Trophoblast cell (in vitro differentiated cells and primary cell): ENCODE results near the gene CDC42EP2.
A peak's percentile ranks its signal among the peaks of the same experiment; 100 is the strongest.

Experiments
- DNase-seq, 2 donors: peaks; one replicate each; pipeline ENCODE4 v3.0.0-alpha.2; 2016
- H2AFZ ChIP-seq: 2 replicates; pipeline ENCODE4 v1.6.1; 2013; ENCODE audit warnings: low read length, moderate library complexity, mild to moderate bottlenecking; ENCODE audit not compliant: insufficient read depth, poor library complexity
- H2AK5ac ChIP-seq: 2 replicates; pipeline ENCODE4 v1.6.1; 2013; ENCODE audit warnings: mild to moderate bottlenecking, low read length
- H2BK120ac ChIP-seq: 2 replicates; pipeline ENCODE4 v1.6.1; 2013; ENCODE audit warnings: low read length, mild to moderate bottlenecking, moderate library complexity; ENCODE audit not compliant: insufficient read depth, poor library complexity
- H2BK12ac ChIP-seq: 2 replicates; pipeline ENCODE4 v1.6.1; 2013; ENCODE audit warnings: mild to moderate bottlenecking, low read length, moderate library complexity
- H2BK5ac ChIP-seq: 2 replicates; pipeline ENCODE4 v1.6.1; 2013; ENCODE audit warnings: low read length, low read depth, moderate library complexity, mild to moderate bottlenecking; ENCODE audit not compliant: poor library complexity
- H3K14ac ChIP-seq: 2 replicates; pipeline ENCODE4 v1.6.1; 2013; ENCODE audit warnings: mild to moderate bottlenecking, low read length
- H3K18ac ChIP-seq: 2 replicates; pipeline ENCODE4 v1.6.1; 2013; ENCODE audit warnings: mild to moderate bottlenecking, low read length
- H3K23ac ChIP-seq: 2 replicates; pipeline ENCODE4 v1.6.1; 2013; ENCODE audit warnings: low read length
- H3K27ac ChIP-seq: 2 replicates; pipeline ENCODE4 v1.5.1; 2013; ENCODE audit warnings: low read depth, mild to moderate bottlenecking, inconsistent platforms, low read length, moderate library complexity
- H3K27me3 ChIP-seq: 2 replicates; pipeline ENCODE4 v1.6.1; 2013; ENCODE audit warnings: inconsistent platforms, mild to moderate bottlenecking, low read length, moderate library complexity; ENCODE audit not compliant: insufficient read depth
- H3K36me3 ChIP-seq, 2 experiments: 1 replicate in 1 of 2; 2 replicates in 1 of 2; pipeline ENCODE4 v1.6.1; 2013; ENCODE audit warnings: low read length in 2 of 2, mild to moderate bottlenecking in 2 of 2, moderate library complexity in 1 of 2; ENCODE audit not compliant: insufficient read depth in 2 of 2, control insufficient read depth in 1 of 2
- H3K4ac ChIP-seq: 2 replicates; pipeline ENCODE4 v1.6.1; 2013; ENCODE audit warnings: low read depth, mild to moderate bottlenecking, low read length, moderate library complexity
- H3K4me1 ChIP-seq, 2 experiments: 1 replicate in 1 of 2; 2 replicates in 1 of 2; pipeline ENCODE4 v1.6.1; 2013; ENCODE audit warnings: low read length in 2 of 2, mild to moderate bottlenecking in 2 of 2, moderate library complexity in 1 of 2; ENCODE audit not compliant: insufficient read depth in 2 of 2, control insufficient read depth in 1 of 2
- H3K4me2 ChIP-seq: 2 replicates; pipeline ENCODE4 v1.6.1; 2013; ENCODE audit warnings: inconsistent platforms, mild to moderate bottlenecking, low read length, moderate library complexity
- H3K4me3 ChIP-seq: 2 replicates; pipeline ENCODE4 v1.5.1; 2013; ENCODE audit warnings: mild to moderate bottlenecking, low read depth, low read length, inconsistent platforms
- H3K79me1 ChIP-seq: one replicate; pipeline ENCODE4 v1.6.1; 2013; ENCODE audit warnings: low read length
- H3K79me2 ChIP-seq: 2 replicates; pipeline ENCODE4 v1.6.1; 2013; ENCODE audit warnings: low read length, mild to moderate bottlenecking; ENCODE audit not compliant: control insufficient read depth, insufficient read depth, poor library complexity
- H3K9ac ChIP-seq: 2 replicates; pipeline ENCODE4 v1.6.1; 2013; ENCODE audit warnings: mild to moderate bottlenecking, low read length
- H3K9me3 ChIP-seq: 2 replicates; pipeline ENCODE4 v1.6.1; 2013; ENCODE audit warnings: low read depth, mild to moderate bottlenecking, control low read depth, inconsistent platforms, low read length; ENCODE audit not compliant: insufficient read depth
- H4K12ac ChIP-seq: 2 replicates; pipeline ENCODE4 v1.6.1; 2013; ENCODE audit warnings: low read depth, mild to moderate bottlenecking, low read length, moderate library complexity
- H4K8ac ChIP-seq: 2 replicates; pipeline ENCODE4 v1.6.1; 2013; ENCODE audit warnings: low read depth, mild to moderate bottlenecking, low read length, moderate library complexity
- H4K91ac ChIP-seq: one replicate; pipeline ENCODE4 v1.6.1; 2013; ENCODE audit warnings: low read depth, mild to moderate bottlenecking, low read length, moderate library complexity
- WGBS: extraction: QIAGEN DNeasy Blood & Tissue Kit; methylation state at CpG from one replicate; pipeline ENCODE4 v1.1.7; 2013; ENCODE audit warnings: missing lambda C conversion rate; ENCODE audit not compliant: insufficient read length, insufficient coverage; ENCODE audit errors: extremely low coverage; 5-methylcytosine and 5-hydroxymethylcytosine counted together

Gene CDC42EP2

DNA sequence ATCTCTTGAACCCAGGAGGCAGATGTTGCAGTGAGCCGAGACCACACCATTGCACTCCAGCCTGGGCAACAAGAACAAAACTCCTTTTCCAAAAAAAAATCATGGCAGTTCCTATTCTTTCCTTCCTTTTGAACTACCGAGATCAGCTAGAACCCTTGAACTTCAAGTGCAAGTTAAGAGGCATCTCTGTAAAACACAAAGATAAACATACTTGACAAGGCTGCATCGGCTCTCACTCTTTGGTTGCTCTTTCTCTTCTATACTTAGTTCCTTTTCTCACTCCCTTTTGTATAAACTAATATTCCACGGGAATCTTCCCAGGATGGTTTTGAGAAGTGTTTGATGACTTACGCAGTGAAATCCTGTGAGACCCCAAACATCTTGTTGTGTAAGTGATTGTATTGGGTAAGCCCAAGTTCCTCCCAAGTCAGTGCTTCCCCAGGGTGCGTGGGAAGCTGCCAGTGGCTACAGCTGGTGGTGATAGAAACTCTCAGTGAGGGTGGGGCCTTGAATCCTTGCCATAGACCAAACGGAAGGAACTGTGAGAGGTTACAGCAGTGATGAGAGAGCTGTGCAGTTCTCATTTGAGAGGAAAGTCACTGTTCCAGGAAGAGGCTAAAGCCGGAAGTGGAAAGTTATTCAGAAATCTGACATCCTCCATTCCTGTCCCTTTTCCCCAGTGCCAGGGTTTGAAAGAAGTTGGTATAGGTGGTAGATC lies 24.1 kb upstream of the CDC42EP2 start:
- no peak overlapping the region for H3K4me3 ChIP-seq
- no peak overlapping the region for H3K9ac ChIP-seq
- H3K4me2 ChIP-seq = no peak overlapping the region
- no peak overlapping the region for H3K27ac ChIP-seq
- H3K4me1 ChIP-seq = peaks cover 12 to 15% of the 10 kb centered on the region in 2 experiments
- H4K91ac ChIP-seq = no peak overlapping the region
- peak overlapping the region; percentile 59 for H2BK120ac ChIP-seq
- whole genome bisulfite sequencing = no CpG with 5 or more reads among the region's 8 CpGs
- H2BK5ac ChIP-seq = no peak overlapping the region
- H2AFZ ChIP-seq = no peak overlapping the region
- DNase-seq = peak; percentile 29 to 50
- H3K36me3 ChIP-seq = peaks cover 43 to 69% of the 10 kb centered on the region in 2 experiments
- H3K14ac ChIP-seq = no peak overlapping the region
- H4K12ac ChIP-seq = no peak overlapping the region
- H3K4ac ChIP-seq = no peak overlapping the region
- H3K18ac ChIP-seq = no peak overlapping the region
- no peaks in the 10 kb centered on the region for H3K9me3 ChIP-seq
- peaks cover 3% of the 10 kb centered on the region for H3K79me2 ChIP-seq
- peaks cover 8% of the 10 kb centered on the region for H3K79me1 ChIP-seq
- H3K23ac ChIP-seq = no peak overlapping the region
- no peak overlapping the region for H4K8ac ChIP-seq
- H2BK12ac ChIP-seq = no peak overlapping the region
- H3K27me3 ChIP-seq = no peaks in the 10 kb centered on the region
- H2AK5ac ChIP-seq = no peak overlapping the region

DNA sequence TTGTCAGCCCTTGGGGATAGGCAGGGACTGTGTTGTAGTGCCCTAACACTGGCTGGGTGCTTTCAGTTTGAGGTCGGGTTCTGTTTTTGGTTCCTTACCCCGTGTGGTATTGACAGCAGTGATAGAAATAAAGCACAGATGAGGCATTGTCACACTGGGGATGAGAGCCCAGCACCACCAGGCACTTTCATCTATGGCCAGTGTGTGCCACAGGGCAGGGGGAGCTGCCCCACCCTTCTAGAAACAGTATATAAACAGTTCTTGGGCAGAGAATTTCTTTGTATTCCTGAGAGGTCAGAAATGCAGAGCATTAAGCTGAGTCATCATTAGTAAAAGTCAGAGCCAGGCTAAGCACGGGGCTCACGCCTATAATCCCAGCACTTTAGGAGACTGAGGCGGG lies 23.1 kb upstream of the CDC42EP2 start:
- H3K36me3 ChIP-seq = peaks cover 45 to 74% of the 10 kb centered on the region in 2 experiments
- H3K4me3 ChIP-seq = no peak overlapping the region
- peak overlapping the region; percentile 29 for H3K4ac ChIP-seq
- peaks cover 3% of the 10 kb centered on the region for H3K79me2 ChIP-seq
- H2BK5ac ChIP-seq = peak overlapping the region; percentile 77
- peak overlapping the region; percentile 66 for H4K91ac ChIP-seq
- no peak overlapping the region for H3K4me2 ChIP-seq
- H2BK12ac ChIP-seq = peak overlapping the region; percentile 93
- no peak overlapping the region for H3K23ac ChIP-seq
- WGBS = no CpG with 5 or more reads among the region's 5 CpGs
- DNase-seq = peak; percentile 20 to 52
- H3K14ac ChIP-seq = peak overlapping the region; percentile 85
- no peaks in the 10 kb centered on the region for H3K9me3 ChIP-seq
- no peaks in the 10 kb centered on the region for H3K27me3 ChIP-seq
- peak overlapping the region; percentile 66 for H3K27ac ChIP-seq
- peak overlapping the region; percentile 83 for H2BK120ac ChIP-seq
- peak overlapping the region; percentile 6 for H4K8ac ChIP-seq
- H4K12ac ChIP-seq = peak overlapping the region; percentile 47
- peaks cover 12 to 15% of the 10 kb centered on the region in 2 experiments for H3K4me1 ChIP-seq
- peak overlapping the region; percentile 86 for H3K18ac ChIP-seq
- H2AK5ac ChIP-seq = peak overlapping the region; percentile 94
- H3K9ac ChIP-seq = peak overlapping the region; percentile 35
- H3K79me1 ChIP-seq = peaks cover 8% of the 10 kb centered on the region
- H2AFZ ChIP-seq = peak overlapping the region; percentile 52

DNA sequence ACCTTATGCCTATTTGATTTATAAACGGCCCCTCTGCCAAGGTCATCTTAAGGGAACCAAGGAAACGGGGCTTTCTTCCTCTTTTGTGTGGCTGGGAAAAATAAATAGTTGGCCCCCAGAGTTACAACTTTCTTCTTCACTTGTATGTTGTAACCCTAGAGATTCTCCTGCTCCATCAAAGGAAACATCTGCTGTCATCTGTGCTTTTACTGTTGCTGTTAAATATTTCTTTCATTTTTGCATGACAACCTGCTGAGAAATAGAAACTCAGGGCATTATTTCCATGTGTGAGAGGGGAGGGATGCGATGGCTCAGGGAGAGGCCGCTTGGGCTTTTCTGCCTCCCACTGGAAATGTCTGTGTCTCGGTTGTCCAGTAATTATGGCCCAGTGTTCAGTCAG lies 21.8 kb upstream of the CDC42EP2 start:
- Histone ChIP-seq H2AK5ac (no peak overlapping the region), H4K12ac (no peak overlapping the region), H3K4me2 (no peak overlapping the region), H4K8ac (no peak overlapping the region), H4K91ac (no peak overlapping the region), H2BK12ac (no peak overlapping the region), H3K4ac (no peak overlapping the region), H2BK120ac (no peak overlapping the region), H2BK5ac (no peak overlapping the region), H3K18ac (no peak overlapping the region), H3K4me1 (peaks cover 12 to 15% of the 10 kb centered on the region in 2 experiments), H3K9ac (no peak overlapping the region), H3K79me1 (peaks cover 8% of the 10 kb centered on the region), H3K36me3 (peaks cover 44 to 70% of the 10 kb centered on the region in 2 experiments), H3K23ac (no peak overlapping the region), H3K79me2 (peaks cover 3% of the 10 kb centered on the region), H3K4me3 (no peak overlapping the region), H3K14ac (no peak overlapping the region), H3K27ac (no peak overlapping the region), H3K9me3 (no peaks in the 10 kb centered on the region), H2AFZ (no peak overlapping the region), H3K27me3 (no peaks in the 10 kb centered on the region)
- WGBS = no CpG with 5 or more reads among the region's 5 CpGs
- DNase-seq = no peak

DNA sequence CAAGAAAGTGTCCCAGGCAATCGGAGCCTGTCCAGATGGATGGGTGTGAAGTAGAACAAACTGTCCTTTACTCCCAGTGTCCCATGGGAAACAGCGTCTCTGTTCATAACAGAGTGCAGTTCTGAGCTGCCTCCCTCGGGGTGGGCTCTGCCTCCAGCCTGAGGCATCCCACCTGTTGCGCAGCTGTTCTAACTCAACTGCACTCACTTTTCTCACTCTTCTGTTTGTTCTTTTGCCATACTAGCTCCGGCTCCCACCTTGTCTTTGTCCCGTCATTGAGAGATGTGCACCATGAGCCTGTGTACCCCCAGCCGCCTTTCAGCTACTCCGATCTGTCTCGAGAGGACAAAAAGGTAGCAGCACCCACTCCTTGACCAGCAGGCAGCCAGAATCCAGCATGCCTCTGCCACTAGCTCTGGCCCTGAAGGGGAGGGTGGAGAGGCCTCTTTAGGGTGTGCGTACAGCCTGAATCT lies 20.7 kb upstream of the CDC42EP2 start:
- H3K4me2 ChIP-seq = no peak overlapping the region
- H3K36me3 ChIP-seq = peaks cover 50 to 73% of the 10 kb centered on the region in 2 experiments
- H3K23ac ChIP-seq = no peak overlapping the region
- no peak overlapping the region for H3K4me3 ChIP-seq
- H3K79me2 ChIP-seq = peaks cover 3% of the 10 kb centered on the region
- H3K9me3 ChIP-seq = no peaks in the 10 kb centered on the region
- H3K79me1 ChIP-seq = peaks cover 8% of the 10 kb centered on the region
- no peak overlapping the region for H4K91ac ChIP-seq
- H3K27me3 ChIP-seq = no peaks in the 10 kb centered on the region
- H4K12ac ChIP-seq = no peak overlapping the region
- H2AK5ac ChIP-seq = no peak overlapping the region
- H2AFZ ChIP-seq = no peak overlapping the region
- no peak overlapping the region for H3K9ac ChIP-seq
- no peak for DNase-seq
- H3K14ac ChIP-seq = no peak overlapping the region
- no peak overlapping the region for H3K18ac ChIP-seq
- H2BK12ac ChIP-seq = no peak overlapping the region
- H3K27ac ChIP-seq = no peak overlapping the region
- no CpG with 5 or more reads among the region's 10 CpGs for WGBS
- no peak overlapping the region for H3K4ac ChIP-seq
- peaks cover 12 to 15% of the 10 kb centered on the region in 2 experiments for H3K4me1 ChIP-seq
- no peak overlapping the region for H2BK5ac ChIP-seq
- no peak overlapping the region for H4K8ac ChIP-seq
- no peak overlapping the region for H2BK120ac ChIP-seq
